HG02642 (cell line): ENCODE measurements around the gene PREX1.

Source experiments
- ATAC-seq: cut with Tn5 transposase; IDR thresholded peaks from one replicate; pipeline ENCODE4 v1.9.1; 2021; ENCODE audit warnings: mild to moderate bottlenecking; ENCODE audit not compliant: unreplicated experiment, poor library complexity

PREX1 gene

DNA sequence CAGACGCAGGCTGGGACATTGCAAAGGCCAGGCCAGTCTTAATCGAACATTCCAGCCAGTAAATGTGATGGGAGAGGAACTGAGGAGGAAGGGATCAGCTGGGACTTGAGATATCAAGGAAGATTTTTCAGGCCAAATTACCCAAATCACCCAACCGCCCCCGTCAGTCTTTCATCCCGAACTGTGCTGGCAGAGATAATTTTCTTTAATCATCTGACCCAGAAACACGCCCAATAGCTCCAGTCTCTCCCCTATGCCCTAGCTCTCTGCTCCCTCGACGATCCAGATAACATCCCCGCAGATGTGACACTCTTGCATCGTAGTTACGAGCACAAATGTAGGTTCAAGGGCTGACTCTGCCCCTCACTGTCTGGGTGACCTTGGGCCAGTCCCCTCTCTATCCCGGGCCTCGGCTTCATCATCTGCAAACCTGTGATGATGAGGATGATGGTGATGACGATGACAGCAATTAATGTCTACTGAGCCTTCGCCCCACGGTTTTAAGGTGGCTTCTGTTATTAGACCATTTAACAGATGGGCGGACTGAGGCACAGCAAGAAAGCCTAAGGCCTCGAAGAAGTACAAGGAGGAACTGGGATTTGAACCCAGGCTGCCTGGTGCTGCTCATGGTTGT is 118.6 kb downstream of the PREX1 start:
- no peak for ATAC-seq

DNA sequence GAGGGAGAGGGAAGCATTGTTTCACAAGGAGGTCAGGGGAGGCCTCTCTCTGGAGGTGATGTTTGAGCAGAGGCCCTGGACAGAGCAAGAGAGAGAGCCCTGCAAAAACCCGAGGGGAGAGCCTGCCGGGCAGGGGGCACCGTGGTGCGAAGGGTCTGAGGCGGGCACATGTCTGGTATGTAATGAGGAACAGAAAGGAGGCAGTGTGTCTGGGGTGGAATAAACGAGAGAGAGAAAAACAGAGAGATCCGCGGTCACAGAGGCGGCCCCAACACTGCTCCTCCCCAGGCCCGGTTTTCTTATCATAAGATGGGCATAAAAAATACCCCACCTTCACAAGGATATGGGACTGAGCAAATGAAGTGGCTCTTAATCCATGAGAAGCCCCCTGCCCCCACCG is 119.2 kb downstream of the PREX1 start:
- no peak for ATAC-seq

DNA sequence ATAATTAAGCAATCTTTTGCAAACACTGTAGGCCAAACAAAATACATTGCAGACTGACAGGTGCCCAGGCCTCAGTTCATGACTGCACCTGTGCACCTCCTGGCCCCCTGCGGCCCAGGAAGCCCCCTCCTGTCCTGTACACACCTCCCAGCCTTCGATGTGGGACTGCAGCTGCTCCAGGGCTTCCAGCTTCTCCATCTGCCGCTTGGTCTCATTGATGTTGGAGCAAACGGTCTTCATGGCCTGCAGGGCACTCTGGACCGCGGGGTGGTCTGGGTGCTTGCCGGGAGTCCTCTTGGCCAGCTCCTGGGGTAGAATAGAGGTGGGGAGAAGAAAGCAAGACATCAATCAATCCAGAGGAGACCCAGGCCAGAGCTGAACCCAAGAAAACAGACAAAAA is 119.7 kb downstream of the PREX1 start:
- no peak for ATAC-seq

DNA sequence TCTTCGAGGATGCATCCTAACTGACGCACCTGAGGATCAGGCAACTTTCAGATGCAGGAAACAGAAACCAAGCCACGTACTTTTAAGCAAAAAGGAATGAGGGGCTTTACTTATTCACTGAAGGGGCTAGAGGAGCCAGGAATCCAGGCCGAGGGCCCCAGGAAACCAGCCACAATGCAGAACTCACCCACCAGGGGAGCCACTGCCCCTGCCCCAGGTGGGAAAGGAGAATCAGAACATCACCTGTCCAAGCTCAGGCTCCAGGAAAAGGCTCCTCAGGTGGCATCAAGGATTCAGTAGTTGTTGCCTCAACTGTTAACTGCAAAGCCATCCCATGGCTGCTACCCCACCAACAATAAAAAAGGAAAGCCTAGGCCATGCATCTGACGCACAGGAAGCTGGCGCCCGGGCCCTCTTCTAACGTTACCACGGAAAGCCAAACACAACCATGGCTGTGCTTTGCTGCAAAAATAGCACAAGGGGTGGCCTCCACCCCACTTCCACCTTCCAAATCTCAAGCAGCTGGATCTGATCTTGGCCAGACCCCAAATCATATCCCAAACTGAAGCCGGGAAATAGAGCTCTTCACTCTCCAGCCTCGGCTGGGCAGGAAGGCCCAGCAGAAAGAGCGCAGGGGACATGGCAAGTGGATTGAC is 121.0 kb downstream of the PREX1 start:
- ATAC-seq = no peak

DNA sequence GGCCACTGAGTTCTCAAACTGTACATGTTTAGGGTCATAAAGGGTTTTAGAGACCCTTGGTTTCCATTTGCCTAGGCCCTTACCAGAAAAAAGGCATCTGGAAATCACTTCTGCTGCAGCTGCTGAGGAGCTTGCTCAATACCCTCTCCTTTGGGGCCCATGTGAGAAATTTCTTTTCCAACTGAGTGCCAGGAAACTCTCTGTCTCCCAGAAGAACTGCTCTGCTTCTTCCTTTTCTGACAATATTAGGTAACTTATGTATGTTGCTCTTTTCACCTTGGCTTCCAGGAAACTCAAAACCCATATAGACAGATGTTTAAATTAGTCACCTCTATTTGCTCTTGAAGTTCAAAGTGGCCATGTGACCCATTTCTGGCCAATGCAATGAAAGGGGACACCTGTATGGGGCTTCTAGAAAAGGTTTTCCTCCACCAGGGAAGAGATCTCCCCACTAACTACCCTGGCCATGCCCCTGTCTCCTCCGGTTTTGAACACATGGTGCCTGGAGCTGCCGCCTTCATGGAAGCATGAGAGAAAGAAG is 121.6 kb downstream of the PREX1 start:
- no peak for ATAC-seq

DNA sequence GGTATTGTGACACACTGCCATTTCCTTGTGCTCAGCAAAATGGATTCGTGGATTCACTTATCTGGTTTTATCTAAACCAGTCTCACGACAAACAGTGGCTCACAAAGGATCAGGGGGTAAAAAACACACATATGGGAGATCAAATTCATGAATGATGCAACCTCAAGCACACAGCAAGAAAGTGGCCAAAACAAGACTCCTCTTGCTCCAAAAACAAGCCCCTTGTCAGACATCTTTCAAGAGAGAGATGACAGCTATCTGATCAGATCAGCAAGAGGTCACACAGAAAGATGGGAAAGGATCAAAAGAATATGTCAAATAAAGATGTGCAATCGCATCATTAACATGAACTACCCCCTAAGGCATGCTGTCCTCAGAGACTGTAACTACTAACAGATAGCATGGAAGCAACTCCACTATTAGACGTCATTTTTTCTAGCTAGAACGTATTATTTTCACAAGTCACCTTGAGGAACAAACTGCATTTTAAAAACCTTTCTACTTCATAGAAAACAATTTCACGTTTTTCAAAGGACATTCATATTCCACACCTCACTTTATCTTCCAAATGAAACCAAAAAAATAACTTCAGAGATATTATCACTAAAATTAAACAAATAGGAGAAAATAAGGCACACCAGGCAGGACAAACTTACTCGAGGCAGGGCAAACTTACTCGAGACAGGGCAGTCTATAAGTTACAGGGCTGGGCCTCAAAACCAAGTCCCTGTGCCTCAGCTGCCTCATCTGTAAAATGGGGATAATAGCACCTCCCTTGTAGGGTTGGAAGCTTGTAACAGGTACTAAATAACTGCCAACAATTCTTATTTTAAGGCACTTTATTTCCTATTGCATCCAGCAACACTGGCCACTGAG is 122.3 kb downstream of the PREX1 start:
- ATAC-seq = no peak

DNA sequence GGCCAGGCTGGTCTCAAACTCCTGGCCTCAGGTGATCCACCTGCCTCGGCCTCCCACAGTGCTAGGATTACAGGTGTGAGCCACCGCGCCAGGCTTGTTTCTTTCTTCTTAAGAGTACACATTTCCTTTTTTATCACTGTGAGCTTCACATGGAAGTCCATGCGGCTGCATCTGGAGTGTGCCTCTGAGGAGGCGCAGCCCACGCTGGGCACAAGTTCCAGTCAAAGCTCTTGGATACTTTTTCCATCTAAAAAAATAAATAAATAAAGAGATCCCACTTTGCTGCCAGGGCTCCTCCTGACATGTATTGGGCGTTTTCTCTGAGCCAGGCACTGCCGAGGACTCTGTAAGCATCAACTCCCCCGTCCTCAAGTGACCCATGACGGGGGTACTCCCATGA is 123.0 kb downstream of the PREX1 start:
- no peak for ATAC-seq

DNA sequence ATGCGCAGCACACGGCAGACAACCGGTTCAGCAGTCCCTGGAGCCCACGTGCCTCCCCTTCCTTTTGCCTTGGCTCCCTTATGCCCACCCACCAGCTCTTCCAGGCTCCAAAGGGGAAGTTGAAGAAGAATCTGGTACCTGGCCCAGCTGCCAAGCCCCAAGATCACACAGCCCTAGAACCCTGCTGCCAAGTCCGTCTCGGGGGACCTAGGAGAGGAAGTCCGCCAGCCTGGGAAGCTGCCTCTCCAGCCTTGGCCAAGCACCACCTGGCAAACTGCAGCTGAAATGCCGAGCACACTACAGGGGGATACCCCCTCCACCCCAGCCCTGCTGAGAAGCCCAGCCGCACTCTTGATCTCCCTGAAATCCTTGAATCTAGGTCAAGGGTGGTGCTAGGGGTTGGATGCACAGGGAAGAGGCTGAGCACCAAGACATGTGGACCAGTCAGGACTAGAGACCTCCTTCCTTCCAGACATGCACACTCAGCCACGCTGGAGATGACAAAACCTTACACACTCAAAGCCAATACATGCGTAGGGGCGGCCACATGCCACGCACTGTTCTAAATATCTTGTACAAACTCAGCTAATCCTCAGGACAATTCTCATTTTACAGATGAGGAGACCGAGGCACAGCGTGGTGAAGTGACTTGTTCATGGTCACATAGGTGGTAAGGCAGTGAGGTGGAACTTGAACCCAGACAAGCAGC is 124.1 kb downstream of the PREX1 start:
- ATAC-seq = no peak

DNA sequence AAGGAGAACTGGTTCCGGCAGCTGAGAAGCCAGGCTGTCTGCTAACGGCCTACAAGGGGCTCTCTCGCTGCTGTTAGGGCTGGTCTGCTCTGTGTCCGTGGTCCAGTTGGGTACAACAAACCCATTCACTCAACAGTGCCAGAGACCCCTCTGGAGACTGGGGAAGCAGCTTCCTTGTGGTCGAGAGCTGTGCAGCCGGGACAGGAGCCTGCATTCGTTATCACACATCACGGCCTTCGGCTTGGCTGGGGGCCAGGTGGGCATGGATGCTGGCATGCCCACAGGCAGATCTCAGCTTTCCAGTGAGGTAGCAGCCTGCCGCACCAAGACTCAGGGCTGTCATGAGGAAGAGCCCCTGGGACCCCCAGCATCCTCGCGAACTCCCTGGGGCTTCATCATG is 124.7 kb downstream of the PREX1 start:
- no peak for ATAC-seq

DNA sequence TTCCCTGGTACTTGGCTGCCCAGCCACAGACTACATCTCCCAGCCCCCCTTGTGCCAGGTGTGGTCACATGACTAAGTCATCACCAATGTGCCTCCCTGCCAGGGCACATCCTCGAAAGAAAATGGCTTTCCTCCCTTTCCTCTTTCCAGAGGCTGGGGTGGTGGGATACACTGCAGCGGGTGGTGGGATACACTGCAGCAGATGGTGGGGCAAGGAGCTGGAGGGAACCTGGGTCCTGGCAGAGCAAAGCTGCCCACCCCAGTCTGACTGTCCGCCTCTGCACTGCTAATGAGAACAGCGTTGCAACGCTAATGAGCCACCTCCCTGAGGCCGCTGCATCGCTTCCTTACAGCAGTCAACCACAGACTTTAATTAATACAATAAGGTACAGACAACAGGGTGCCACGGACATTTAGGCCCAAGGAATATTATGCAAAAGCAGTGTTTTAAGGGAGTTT is 125.3 kb downstream of the PREX1 start:
- ATAC-seq = no peak

DNA sequence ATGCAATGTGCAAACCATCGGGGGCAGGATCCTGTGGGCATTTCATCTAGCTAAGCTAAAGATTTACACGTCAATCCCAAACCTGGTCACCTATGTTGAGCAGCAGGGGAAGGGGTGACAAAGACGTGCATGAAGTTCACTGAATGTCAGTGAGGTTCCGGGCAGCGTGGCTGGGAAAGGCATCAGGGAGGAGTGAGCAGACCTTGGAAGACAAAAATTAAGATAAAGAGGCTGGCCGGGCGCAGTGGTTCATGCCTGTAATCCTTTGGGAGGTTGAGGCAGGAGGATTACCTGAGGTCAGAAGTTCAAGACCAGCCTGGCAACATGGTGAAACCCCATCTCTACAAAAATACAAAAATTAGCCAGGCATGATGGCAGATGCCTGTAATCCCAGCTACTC is 126.1 kb downstream of the PREX1 start:
- ATAC-seq = no peak

DNA sequence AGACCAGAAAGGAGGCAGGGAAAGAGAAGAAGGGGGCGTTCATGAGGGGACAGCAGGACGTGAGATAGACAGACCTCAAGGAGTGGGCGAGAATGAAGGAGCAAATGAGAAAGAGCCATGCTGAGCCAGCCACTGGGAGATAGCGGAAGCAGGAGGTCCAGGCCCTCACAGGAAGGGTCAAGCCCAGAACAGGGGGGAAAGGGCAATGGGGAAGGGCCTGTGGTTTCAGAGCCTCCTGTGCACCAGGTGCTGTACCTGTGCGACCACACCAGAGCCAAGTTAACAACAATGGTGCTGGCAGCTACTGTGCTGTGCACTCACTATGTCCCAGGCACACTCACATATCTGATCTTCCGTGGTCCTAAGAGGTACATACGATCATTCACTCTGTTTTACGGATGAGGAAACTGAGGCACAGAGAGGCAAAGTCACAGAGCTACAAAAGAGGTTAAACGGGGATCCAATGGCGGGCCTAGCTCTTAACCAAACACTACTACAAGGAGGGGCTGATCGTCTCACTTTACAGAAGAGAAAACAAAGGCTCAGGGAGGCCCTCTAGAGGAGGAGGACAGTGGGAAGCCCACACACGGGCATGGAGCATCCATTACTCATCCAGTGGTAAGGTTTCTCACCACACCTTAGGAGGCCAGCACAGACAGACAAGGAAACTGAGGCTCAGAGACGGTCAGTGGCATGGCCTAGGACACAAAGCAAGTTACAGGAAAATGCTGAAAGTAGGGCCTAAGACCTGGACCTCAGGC is 129.1 kb downstream of the PREX1 start:
- ATAC-seq = no peak

DNA sequence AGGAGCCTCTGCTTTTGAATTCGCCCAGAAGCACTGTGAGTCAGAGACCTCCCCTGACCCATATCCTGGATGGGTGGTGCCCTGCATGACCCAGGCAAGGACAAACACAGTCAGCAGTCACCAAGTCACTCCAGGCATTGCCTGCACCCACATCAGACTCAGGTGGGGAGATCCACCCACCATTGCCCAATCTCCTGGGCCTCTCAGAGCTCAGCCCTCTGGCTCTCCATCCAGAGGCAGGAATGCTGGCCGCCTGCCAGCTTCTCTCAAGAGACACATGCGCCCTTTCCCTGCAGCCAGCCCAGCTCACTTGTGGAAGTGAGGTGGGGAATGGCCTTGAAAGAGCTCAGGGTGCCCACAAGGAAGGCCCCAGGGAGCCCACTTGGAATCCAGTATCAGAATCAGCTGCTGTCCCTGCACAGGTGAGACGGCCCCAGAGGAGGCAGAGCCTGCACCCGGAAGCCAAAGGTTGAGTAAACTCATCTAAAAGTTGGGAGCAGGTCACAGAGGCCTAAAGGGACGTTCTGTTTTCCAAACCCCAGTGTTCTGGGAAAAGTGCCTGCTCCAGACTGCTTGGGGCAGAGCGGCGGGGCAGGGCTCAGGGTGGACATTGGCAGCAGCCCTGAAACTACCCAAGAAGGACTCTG is 129.8 kb downstream of the PREX1 start:
- no peak for ATAC-seq

DNA sequence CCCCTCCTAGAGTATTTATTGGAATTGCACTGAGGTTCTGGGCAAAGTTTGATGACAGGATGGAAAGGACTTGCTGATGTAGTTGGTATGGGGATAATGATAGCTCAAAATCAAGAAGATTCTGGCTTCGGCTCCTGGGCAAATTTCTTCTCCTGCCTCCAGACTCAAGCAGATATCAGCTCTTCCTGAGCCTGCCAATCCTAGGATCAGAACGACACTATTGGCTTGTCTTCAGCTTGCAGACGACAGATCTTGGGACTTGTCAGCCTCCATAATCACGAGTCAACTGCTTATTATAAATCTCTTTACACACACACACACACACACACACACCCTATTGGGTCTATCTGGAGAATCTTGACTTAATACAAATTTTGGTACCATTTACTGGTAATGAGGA is 131.1 kb downstream of the PREX1 start:
- ATAC-seq = no peak

DNA sequence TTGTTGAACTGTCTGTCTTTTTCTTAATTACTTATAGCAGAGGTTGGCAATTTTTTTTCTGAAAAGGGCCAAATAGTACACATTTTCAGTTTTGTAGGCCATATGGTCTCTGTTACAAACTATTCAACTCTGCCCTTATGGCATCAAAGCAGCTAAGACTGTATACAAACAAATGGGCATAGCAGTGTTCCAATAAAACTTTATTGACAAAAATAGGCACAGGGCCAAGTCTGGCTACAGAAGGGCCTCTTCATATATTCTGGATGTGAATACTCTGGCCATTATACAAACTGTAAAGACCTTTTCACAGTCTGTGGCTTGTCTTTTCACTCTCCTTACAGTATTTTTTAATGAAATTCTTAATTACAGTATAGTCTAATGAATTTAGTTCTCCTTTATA is 132.1 kb downstream of the PREX1 start:
- no peak for ATAC-seq

DNA sequence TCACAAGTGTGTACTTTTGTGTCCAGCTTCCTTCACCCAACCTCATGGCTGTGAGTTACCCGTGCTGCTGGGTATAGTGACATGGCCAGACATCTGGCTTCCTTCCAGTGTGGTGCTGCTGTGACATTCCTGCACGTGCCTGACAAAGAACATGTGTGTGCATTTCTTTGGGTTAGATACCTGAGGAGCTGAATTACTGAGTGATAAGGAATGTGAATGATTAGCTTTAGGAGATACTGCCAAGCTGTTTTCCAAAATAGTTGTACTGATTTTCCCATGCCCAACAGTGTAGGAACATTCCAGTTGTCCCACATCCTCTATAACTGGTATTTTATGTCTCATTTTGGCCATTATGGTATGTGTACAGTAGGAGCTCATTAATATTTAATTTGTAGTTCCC is 132.5 kb downstream of the PREX1 start:
- no peak for ATAC-seq

DNA sequence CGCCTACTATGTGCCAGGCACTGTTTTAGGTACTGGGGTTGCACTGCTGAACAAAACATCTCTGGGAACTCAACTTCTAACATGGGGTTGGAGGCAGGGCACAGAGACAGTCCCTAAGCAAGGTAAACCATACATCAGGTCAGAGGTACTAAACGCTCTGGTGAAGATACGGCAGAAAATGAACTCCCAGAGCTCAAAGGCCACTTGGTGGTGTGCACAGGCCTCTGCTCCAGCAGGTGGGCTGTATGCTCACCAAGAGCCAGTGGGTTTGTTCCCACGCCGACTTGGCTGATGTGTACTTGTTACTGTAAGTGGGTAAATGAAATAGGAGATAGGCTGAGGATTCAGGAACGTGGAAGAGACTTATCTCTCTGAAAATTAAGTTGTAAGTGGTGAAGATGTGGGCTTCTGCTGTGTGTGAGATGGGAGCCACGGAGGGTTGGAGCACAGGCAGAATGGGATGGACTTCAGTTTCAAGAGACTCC is 133.4 kb downstream of the PREX1 start:
- no peak for ATAC-seq

DNA sequence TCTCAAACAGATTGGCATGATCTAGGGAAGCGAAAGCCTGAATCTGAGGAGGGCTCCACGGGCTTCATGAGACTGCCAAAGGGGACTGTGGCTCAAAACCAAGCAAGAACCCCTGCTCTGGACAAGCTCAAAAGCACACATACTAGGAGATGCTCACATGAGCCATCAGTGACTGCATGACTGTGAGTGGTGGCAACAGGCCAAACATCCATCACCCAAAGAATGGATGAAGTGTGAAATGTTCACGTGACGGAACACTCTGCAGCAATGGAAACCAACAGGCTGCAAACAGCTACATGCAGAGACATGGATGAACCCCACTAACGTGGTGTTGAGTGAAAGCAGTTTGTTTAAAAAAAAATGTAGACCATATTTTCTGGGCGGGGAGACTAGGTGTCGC is 136.3 kb downstream of the PREX1 start:
- no peak for ATAC-seq

DNA sequence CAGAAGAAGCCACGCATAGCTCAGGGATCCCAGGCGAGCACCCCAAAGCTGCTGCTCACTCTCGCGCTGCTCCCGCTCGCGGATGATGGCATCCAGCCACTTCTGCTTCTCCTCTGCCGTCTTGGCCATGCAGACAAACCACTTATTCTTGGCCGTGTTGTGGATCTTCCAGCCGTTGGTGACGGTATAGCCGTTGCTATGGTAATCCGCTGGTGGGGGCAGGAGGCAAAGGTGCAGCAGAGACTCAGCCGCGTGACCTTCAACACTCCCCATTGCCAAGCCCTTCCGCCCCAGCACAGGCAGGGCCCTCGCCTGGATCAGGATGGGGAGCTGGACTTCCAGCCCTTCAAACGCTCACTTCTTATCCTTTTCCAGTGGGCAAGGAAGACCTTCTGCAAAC is 136.9 kb downstream of the PREX1 start:
- no peak for ATAC-seq
